HCT116 (cell line): ENCODE measurements around the gene ECM1. TPM values are rescaled to one million over a fixed set of nuclear protein-coding genes. Genes with fewer than 3 reads are reported as not detected.
A peak's percentile ranks its signal among the peaks of the same experiment; 100 is the strongest.

ENCODE experiments used
- ATF3 ChIP-seq: IDR thresholded peaks from 2 replicates; pipeline ENCODE4 v1.6.1; 2012
- CBX3 ChIP-seq: IDR thresholded peaks from 2 replicates; pipeline ENCODE4 v1.6.1; 2012; ENCODE audit warnings: low read depth
- CEBPB ChIP-seq: IDR thresholded peaks from 2 replicates; pipeline ENCODE4 v1.6.1; 2012; ENCODE audit warnings: low read depth
- CTCF ChIP-seq, 3 experiments: fragments of 200-600 bp in 1 of 3; sonication (generic) in 1 of 3; IDR thresholded peaks in 2 of 3; conservative IDR thresholded peaks in 1 of 3; 2 replicates each; pipeline ENCODE4 v1.5.1; 2012 to 2017; ENCODE audit warnings: low read depth in 2 of 3, low read length in 2 of 3, antibody characterized with exemption in 1 of 3, borderline replicate concordance in 1 of 3, control low read depth in 1 of 3, mild to moderate bottlenecking in 1 of 3, mixed read lengths in 1 of 3, mixed run types in 1 of 3, moderate library complexity in 1 of 3; ENCODE audit not compliant: insufficient read depth in 1 of 3
- POLR2A ChIP-seq: IDR thresholded peaks from 2 replicates; pipeline ENCODE4 v1.7.0; 2011; ENCODE audit warnings: borderline replicate concordance; ENCODE audit not compliant: insufficient read depth, insufficient read length; ENCODE audit errors: extremely low read depth
- REST ChIP-seq: IDR thresholded peaks from 2 replicates; pipeline ENCODE4 v1.6.1; 2012; ENCODE audit warnings: low read depth
- YY1 ChIP-seq: IDR thresholded peaks from 2 replicates; pipeline ENCODE4 v1.6.1; 2011; ENCODE audit warnings: low read length, low read depth, moderate library complexity, mild to moderate bottlenecking; ENCODE audit not compliant: insufficient replicate concordance; ENCODE audit errors: extremely low read depth
- ZFX ChIP-seq: fragments of 450-650 bp; IDR thresholded peaks from 2 replicates; pipeline ENCODE4 v1.6.1; 2017
- ZNF274 ChIP-seq: fragments of 200-500 bp; sonication (Bioruptor generic); IDR thresholded peaks from 2 replicates; pipeline ENCODE4 v1.6.1; 2014; ENCODE audit warnings: mild to moderate bottlenecking, low read depth, low read length, inconsistent platforms
- total RNA-seq: library from RNA; stranded (reverse); gene quantifications from one replicate; pipeline ENCODE4 v1.2.1, GENCODE V29; 2021; ENCODE audit not compliant: unreplicated experiment

Gene ECM1
- total RNA-seq, 1 experiment from 2014 or later: 2.0 TPM

GRCh38 chr1:150486966-150487762 is 20.7 kb upstream of the ECM1 start, which contains the start of gene TARS2 (continued):
- TF ChIP-seq CTCF (IDR thresholded peaks at IDR 0.05 in 2 of 3, conservative IDR thresholded peaks at IDR 0.05 in 1 of 3; ENCODE audit: borderline replicate concordance in 1 of 3, insufficient read depth in 1 of 3, low read depth in 2 of 3, low read length in 2 of 3) (peak in 1 of 3 experiments; percentile 13; a peak in 1 of 6 replicates), CBX3 (peak; percentile 97), ZNF274 (no peak), YY1 (peak; percentile 89), REST (no peak), ATF3 (no peak), CEBPB (no peak), ZFX (no peak), POLR2A (peak; percentile 72)
- TF ChIP-seq, all 23 proteins: peak for 13
